Inflammatory macrophage treated with lipopolysaccharide for 4 hours (primary cell): ENCODE results near the gene DRD3.
A peak's percentile ranks its signal among the peaks of the same experiment; 100 is the strongest.

Experiments
- DNase-seq: peaks from one replicate; pipeline ENCODE4 v3.0.0-alpha.2; 2020

The DRD3 gene

DNA sequence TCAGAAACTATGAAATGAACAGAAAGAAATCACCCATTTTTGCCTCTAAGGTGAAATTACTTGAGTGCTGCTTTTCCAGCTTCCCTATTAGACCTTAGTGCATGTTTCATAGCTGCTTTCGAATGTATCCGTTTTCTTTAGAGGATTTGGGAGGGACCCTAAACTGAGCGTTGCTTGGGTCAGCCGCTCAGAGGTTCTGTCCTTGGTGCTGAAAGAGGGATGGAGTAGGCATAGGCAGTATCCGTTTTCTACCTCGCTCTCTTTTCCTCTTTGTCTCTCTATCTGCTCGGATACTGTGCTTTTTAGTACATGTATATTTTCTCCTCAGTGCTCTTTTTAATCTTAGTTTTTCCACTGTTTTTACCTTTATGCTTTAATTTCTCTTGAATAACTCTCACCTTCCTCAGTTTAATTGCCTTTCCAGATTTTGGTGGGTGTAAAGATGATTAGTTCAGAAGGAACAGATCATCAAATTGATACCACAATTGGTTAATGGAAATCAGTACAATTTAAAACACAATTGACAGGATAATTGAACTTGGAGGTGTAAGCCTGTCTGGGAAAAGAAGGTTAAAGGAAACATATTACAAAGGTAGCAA is at the start of gene DRD3:
Gene DRD3, minus strand, starts transcription at position 283 of the 599 bp plus-strand sequence. CDS start 7,060 bp downstream, outside the sequence.
- no peak for DNase-seq

DNA sequence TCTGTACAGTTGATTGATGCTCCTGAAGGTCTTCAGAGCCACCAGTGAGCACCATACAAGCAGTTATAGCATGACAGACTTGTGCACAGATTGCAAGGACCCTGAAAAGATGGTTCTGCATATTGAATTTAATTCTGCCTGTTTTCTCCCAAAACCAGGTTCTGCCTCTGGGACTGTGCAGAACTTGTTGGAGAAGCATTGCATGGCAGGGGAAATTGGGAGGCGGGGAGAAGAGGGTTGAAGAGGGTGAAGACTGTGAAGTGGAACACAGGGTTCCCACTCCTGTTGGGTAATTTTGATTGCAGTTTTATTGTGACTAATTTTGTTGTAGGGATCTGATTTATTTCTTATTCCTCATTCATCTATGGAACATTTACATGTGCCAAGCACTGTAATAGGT is 48.2 kb upstream of the DRD3 start:
- no peak for DNase-seq

DNA sequence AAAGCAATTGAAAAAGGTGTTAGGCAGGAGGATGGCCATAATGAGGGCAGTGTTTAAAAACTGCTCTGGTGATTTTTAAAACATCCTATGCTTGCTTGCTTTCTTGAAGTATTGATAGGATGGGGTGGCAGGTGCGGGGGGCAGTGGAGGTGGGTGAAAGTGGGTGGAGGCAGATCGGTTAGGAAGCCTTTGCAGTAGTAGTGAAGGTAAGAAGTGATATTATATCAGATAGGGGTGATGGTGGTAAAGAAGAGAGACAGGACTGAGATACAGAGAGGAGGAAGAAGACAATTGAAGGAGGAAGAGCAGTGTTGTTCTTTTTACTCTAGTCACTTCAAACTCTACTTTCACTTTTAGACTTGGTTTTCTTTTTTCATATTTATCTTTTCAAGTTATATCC is 47.5 kb upstream of the DRD3 start:
- no peak for DNase-seq

DNA sequence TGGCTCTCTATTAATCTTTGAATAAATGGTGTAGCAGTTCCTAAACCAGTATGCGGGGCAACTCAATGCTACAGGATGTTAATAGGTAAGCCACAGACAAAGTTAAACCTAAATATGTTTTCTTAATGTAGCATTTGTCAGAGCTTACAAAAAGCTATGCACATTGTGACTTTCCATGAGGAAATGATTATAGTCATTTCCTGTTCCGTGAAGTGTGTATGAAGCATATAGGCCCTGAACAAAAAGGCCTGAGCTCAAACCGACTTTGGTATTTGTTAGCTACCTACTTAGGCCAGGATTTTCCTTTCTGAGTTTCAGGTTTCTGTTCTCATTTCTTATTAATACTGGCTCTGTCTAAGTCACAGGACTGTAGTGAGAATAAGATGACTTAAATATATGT is 44.3 kb upstream of the DRD3 start:
- no peak for DNase-seq

DNA sequence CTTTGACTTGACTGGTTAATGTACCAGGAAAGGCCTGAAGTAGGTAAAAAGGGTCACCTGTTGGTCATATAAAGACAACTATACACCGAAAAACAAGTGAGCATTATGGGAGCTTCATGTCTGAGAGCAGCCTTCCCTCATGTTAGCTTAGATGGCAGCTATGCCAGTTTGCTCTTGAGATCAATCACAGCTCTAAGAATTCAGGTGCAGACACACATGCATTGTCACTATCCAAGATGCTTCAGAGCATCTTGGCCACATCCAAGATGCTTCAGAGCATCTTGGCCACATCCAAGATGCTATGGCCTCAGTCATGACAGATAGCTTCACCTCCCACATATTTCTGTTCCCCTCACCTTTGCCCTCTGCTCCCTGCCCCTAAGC is 43.0 kb upstream of the DRD3 start:
- DNase-seq, result no peak

DNA sequence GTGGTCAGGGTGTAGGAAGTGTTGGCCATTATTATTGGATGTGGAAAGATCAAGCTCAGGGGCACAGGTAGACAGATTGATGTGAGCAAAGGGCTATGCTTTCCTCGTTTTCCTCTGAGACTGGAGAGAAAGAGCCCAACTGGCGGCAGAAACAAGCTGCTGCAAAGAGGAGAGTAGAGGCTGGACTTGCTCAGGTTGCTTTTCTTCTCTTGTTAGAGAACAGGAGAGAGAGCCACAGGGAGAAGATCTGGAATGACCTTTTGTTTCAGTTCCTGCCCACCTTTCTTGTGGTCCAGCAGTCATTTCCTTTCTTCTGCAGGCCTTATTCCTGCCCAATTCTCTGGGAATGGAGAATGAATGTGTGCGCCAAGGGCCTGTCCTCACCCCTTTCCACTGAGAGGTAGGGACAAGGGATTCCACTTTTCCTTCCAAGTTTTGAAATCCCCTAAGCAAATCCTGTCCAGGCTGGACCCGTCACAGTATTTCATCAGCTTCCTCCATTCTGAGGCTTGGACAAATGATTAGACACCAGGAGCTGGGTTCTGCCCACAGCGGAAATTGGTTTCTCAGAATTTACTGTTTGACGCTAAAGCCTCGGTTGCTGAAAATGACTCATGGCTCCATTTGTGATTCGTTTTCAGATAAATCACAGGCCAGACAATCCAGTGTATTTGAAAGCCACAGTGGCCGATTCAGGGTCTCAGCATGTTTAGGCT is 42.5 kb upstream of the DRD3 start:
- no peak for DNase-seq

DNA sequence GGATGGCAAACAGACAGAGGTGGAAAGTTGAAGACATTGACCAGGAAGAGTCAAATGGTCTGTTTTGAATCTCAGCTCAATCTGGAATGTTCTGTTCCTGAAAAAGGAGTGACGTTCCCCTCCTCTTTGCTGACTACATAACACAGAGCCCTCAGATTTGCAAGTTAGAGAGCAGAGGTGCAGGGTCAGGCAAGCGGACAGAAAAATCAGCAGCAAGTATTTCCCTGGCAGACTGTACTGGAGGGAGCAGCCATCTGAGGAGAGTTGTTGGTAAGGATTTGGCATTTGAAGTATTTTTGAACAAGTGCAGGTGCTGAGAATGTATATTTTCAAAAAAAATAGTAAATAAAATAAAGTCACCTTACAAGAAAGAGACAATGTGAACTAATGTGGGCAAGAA is 40.9 kb upstream of the DRD3 start:
- DNase-seq, result no peak

DNA sequence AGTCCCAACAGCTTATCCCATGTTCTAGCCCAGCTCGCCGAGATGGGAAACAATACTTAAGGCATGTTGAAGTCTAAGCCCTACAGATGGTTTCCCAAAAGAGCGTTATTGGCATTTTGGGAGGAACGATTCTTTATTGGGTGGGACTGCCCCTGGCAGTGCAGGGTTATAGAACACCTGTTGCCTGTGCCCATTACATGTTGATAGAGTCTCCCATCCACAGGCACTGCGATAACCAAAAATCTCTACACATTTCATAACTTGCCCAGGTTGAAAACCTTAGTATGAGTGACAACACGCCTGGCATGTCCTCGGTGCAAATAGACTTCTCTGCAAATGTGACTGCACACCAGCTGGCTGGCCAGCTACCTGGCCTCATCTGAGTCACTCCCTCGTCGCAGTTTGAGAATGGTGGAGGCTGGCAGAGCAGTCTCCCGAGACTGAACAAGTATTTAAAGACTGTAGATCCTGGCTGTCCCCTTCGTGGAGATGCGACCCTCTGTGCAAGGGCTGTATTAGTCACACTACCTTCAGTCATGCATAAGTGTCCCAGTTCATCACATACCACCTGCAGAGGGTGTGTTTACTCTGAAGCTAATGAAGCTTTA is 39.8 kb upstream of the DRD3 start:
- no peak for DNase-seq

DNA sequence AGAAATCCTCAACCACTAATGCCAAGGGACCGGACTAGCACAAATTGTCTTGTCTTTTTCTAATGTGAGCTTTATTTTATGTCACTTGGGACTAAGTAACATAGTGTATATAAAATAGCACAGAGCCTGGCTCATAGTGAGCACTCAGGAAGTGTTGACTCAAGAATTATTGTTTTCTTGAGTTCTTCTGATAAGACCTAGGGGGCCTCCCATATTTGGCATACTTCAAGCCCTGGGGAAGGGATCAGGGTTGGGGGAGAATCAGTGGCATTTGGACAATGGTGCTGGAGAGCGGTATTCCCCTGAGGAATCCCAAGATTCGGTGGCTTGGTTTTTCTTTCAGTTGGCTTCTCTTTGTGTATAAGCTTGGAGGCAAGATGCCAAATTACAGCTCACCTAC is 39.2 kb upstream of the DRD3 start:
- DNase-seq, result no peak

DNA sequence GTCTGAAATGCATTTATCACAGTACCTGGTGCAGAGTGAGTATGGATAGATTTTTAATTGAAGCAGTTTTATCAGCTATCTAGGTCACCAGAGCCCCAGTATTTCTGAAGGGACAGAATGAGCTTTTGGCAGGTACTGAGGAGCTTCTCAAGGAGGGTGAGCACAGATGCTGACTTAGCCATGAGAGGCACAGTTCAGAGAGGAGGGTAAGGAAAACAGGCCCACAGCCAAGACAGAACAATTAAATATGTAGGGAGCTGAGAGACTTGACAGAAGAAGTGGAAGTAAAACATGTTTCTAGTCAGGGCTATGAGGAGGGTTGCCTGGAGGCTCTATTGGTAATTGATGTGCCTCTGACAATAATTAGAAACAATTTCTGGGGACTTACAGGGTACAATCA is 38.4 kb upstream of the DRD3 start:
- DNase-seq, result no peak

DNA sequence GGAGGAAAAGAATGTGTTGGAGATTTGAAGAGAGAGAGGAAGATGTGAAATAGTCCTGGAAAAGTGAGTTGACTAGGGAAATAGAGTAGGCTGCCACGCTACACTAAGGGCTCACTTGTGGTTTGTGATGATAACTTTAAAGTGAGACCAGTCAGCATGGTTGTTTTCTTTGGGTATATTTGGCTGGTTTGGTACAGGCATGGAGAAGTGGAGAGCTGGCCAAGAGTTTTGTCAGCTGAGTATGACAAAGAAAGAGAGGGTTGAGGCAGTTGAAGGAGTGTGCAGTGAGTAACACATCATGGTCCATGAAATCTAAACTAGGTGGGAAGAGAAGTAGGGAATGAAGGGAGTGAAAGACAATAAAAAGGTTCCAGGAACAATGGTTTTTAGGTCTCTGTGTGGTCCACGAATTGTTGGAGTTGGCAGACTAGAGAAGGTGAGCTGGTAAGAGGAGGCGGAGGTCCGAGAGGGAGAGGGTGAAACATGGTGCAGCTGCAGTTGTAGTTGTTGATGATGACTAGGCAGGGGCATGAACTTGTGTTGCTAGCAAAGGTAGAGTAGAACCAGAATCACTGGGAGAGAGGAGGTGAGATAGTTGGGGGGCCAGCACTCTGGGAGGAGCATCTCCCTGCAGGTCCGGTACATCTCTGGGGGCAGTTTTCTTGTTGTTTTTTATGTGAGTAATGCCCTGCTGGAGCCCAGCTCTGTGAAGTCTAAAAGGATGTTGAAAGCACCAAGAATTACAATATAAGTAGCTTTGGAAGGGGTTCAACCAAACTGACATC is 37.5 kb upstream of the DRD3 start:
- DNase-seq, result no peak

DNA sequence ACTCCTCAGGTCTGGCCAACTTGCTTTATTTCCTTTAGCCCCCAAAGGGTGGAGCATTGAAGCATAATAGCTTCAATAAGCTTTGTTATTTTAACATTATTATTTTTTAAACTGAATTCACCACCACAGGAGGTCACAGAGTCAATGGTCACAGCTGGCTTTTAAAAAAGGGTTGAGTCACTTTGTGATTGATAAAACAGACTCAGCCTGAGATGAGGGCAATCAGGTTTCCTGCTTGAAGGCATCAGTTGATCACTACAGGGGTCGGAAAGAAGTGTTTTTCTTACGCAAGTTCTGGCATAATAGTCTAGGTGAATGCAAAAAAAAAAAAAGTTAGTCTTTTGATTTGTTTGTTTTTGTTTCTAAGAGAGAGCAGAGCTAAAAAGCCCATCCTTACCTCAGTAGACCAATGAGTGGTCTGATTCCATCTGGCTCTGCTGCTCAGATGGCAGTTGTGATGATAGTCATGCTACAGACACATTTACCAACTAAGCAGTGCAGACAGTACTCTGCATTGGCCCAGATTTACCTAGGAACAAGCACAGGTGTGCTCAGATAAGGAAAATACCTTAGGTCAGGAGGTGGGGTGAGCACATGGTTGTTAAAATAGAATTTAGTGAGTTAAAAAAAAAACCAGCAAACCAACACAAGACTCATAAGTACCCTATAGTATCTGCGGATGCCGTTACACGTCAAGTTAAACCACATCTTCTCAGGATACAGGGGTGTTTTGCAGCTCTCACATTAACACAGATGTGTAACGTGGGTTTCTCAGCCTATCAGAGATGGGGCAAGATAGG is 35.9 kb upstream of the DRD3 start:
- no peak for DNase-seq

DNA sequence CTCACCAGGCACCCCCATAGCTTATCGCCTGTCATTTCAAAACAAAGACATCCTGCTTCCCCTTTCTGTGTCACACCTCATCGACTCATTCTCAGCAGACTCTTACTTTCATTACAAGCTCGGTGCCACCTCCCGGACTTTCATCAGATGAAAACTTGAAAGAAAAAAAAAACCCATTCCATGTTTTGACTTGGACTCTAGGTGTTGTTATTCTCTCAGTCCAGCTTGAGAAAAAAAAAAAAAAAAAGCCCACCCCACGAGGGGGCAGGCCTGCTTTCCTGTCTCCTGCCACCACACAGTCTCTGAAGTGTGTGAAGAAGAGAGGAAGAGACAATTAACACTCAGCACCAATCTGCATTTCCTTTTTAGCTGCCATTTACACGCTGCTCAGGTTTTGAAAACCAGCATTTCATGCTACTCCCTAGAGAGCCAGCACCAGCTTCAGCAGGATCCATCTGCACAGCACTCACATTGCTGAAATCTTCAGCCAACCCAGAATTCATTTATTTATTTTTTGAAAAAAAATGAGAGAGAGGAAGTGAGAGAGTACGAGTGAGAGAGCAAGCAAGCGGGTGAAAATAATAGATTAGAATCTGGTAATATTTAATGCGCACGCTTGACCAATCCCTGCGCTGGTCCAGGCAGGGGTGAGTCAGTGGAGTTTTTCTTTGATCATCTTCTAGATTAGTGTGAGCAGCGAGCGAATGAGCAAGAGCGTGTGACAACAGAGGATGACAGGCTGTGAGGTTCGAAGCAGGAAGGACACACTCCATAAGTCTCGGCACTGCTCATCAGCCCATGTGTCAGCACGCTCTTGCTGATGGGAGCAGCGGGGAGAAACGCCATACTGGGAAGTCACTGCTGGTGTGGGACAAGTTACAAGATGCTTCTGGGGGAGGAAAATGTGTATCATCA is 35.0 kb upstream of the DRD3 start:
- DNase-seq, result peak; percentile 67

DNA sequence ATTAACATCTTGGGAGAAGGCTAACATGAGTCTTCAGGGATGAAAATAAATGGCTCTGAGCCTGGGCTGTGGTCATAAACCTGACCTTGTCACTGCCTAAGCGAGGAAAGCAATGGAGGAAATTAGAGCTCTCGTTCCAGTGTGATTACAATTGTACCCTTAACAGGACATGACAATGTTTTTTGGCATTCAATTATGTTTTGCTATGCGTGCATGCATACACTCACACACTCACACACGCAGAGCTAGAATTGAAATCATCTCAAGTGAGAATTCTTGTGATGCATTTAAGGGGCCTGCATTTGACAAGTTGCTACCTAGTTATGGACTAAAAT is 34.4 kb upstream of the DRD3 start:
- no peak for DNase-seq

DNA sequence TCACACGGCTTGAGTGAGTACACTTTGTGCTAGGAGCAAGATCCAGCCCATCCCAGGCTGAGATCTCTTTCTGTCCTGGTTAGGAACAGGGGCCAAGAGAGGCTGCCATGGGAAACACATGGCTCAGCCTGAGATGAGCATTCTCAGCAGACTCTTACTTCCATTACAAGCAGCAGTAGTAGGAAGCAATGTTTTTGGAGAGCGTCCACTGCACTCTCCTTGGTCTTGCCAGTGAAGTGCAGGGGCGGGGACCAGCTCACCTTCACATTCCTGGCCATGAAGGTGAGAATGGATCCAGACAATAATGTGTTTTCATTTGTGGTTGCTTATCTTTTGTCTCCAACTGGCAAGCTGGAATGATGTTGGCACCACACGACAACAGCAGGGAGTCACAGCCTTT is 33.8 kb upstream of the DRD3 start:
- DNase-seq, result no peak

DNA sequence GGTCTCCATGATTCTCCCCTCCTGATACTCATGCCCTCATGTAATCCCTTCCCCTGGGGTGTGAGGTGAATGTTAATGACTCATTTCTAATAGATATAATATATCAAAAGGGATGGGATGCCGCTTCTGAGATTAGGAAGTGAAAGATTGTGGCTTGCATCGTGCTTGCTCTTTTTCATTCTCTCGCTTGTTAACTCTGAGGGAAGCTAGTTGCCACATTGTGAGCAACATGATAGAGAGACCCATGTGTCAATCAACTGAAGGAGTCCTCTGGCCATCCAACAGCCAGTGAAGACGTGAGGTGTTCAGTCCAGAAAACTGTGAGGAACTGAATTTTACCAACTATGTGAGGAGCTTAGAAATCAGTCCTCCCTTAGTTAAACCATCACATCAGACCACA is 28.9 kb upstream of the DRD3 start:
- DNase-seq, result no peak

DNA sequence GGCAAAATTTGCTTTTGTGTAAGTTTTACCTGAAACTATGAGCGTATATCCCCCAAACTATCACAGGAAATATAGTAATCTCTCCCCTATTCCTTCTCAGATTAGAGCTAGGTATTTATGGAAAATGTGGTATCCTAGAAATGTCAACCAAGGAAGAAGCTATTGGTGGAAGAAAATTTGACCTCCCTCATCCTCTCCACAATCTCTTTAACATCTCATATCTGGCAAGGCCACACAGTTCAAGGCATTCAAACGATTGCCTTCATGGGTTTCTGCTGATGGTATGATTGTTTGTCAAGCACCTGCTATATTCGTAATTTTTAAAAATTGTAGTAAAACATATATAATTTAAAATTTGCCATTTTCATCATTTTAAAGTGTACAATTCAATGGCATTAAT is 27.5 kb upstream of the DRD3 start:
- no peak for DNase-seq

DNA sequence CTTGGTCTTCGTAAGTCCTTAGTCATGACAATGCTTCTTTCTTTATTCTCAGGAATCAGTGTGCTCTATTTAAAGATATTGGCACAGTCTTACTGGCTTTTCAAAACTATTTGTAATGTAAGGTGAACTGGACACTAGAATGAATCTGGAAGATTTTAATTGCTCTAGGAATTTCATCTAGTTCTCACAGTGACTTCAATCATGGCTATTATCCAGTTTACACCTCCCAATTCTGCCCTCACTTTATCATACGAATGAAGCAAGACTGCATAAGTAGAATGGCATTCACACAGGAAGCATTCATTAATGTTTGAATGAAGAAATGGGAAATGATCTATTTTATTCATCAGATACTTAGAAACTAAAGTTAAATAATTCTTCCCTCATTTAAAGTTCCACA is 26.7 kb upstream of the DRD3 start:
- DNase-seq, result no peak

DNA sequence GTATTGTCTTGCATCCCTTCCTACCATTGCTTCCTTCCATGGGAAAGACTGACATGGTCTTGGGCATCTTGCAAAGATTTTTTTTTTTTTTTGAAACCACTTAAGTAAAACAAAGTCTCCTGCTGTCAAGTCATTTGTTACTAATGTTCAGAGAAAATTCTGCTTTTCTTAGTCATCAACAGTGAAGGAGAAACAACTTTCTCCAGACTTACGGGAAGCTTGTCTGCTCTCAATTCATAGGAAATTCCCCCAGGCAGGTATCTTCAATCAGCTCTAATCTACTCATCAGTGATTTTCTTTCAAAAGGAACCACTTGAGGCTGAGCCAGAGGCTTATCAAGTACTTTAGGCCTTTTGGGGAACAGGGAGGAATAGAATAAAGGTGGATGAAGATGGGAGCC is 15.9 kb upstream of the DRD3 start:
- DNase-seq, result no peak

DNA sequence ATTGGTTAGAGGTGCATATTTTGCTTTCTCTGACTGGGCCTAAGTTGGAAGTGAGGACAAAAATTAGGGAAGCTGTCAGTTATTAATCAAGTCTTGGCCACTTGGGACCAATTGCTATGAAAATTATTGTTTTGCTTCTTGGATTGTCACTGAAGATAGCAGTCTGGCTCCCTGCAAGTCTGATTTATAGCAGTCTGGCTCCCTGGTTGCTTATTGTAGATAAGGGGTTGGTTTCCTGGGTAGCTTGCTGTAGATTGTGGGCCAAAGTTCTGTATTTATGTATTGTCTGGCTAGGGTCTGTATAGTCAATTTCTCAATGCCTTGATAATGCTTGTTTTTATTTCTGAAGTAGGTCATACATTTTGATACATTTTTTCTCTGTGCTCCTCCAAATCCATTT is 13.3 kb upstream of the DRD3 start:
- no peak for DNase-seq

DNA sequence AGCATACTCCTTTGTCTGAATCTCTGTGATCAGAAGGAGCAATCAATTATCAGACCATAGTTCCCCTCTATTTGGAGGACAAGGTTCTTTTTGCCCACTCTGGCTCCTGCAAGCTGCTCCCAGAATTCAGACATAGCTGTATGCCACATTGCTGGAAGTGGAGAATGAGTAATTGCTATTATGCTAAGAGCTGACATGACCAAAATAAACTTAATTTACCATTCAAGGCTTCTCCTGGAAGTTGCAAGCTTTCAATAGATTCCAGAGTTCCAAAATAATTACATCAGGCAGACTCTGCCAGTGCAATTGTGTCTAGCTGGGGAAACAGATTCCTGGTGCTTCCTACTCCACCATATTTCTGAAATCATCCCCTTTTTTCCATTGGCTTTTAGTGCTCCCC is 7.6 kb upstream of the DRD3 start:
- DNase-seq, result no peak

DNA sequence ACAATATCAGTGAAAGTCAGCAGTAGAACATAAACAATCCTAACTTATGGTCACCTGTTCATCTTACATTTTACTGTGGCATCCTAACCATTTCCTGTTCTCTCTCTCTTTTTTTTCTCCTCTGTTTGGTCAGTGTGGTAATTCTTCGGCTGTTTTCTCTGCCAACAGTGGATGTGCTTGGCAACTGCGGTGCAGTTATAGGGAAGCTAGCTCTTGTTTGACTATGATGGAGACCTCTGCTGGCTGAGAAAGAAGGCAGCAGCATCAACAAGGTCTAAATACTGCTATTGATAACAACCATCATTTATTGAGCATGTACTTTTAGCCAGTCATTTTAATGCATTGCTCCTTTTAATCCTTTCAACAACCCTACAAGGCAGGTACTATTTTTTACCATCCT is 723 bp upstream of the DRD3 start:
- DNase-seq, result peak; percentile 7
